H9 (cell line): ENCODE measurements around the gene TBC1D13. TPM values are rescaled to one million over a fixed set of nuclear protein-coding genes. Genes with fewer than 3 reads are reported as not detected.

ENCODE experiments used
- DNase-seq: peaks from one replicate; pipeline ENCODE4 v3.0.0-alpha.2; 2017
- H2AFZ ChIP-seq: one replicate; pipeline ENCODE4 v1.6.1; 2013; ENCODE audit warnings: mild to moderate bottlenecking, low read length, control low read depth, moderate library complexity
- H2AK5ac ChIP-seq: 2 replicates; pipeline ENCODE4 v1.6.1; 2013; ENCODE audit warnings: low read length, control low read depth, mixed read lengths; ENCODE audit not compliant: insufficient read length
- H2BK120ac ChIP-seq: one replicate; pipeline ENCODE4 v1.6.1; 2013; ENCODE audit warnings: low read depth, mild to moderate bottlenecking, low read length, control low read depth, inconsistent platforms; ENCODE audit not compliant: poor library complexity, severe bottlenecking
- H2BK12ac ChIP-seq: 2 replicates; pipeline ENCODE4 v1.6.1; 2013; ENCODE audit warnings: low read length, control low read depth, mixed read lengths, low read depth; ENCODE audit not compliant: insufficient read length
- H2BK15ac ChIP-seq: 2 replicates; pipeline ENCODE4 v1.6.1; 2013; ENCODE audit warnings: low read depth, low read length, control low read depth
- H2BK20ac ChIP-seq: one replicate; pipeline ENCODE4 v1.6.1; 2013; ENCODE audit warnings: low read depth, mild to moderate bottlenecking, low read length, control low read depth, inconsistent platforms; ENCODE audit not compliant: poor library complexity, severe bottlenecking
- H2BK5ac ChIP-seq: 2 replicates; pipeline ENCODE4 v1.6.1; 2013; ENCODE audit warnings: low read length, control low read depth, mixed read lengths; ENCODE audit not compliant: insufficient read length
- H3K14ac ChIP-seq: 2 replicates; pipeline ENCODE4 v1.6.1; 2013; ENCODE audit warnings: low read length, control low read depth; ENCODE audit not compliant: insufficient read depth
- H3K18ac ChIP-seq: 2 replicates; pipeline ENCODE4 v1.6.1; 2013; ENCODE audit warnings: low read depth, mild to moderate bottlenecking, mixed read lengths, low read length, control low read depth; ENCODE audit not compliant: insufficient read length
- H3K23ac ChIP-seq: 2 replicates; pipeline ENCODE4 v1.6.1; 2013; ENCODE audit warnings: low read length, control low read depth, mixed read lengths, low read depth; ENCODE audit not compliant: insufficient read length
- H3K23me2 ChIP-seq: 2 replicates; pipeline ENCODE4 v1.6.1; 2013; ENCODE audit warnings: low read depth, mild to moderate bottlenecking, mixed read lengths, low read length, control low read depth; ENCODE audit not compliant: insufficient read length, poor library complexity, severe bottlenecking
- H3K27ac ChIP-seq: 2 replicates; pipeline ENCODE4 v1.5.1; 2013; ENCODE audit warnings: low read length, control low read depth, mixed read lengths, low read depth; ENCODE audit not compliant: insufficient read length
- H3K27me3 ChIP-seq: 2 replicates; pipeline ENCODE4 v1.6.1; 2013; ENCODE audit warnings: low read length, control low read depth, inconsistent platforms; ENCODE audit not compliant: insufficient read depth
- H3K4ac ChIP-seq: 2 replicates; pipeline ENCODE4 v1.6.1; 2013; ENCODE audit warnings: low read depth, mild to moderate bottlenecking, control low read depth, inconsistent platforms, low read length, moderate library complexity
- H3K4me1 ChIP-seq: 2 replicates; pipeline ENCODE4 v1.6.1; 2013; ENCODE audit warnings: low read length, control low read depth, inconsistent platforms; ENCODE audit not compliant: insufficient read depth
- H3K4me2 ChIP-seq: 2 replicates; pipeline ENCODE4 v1.6.1; 2013; ENCODE audit warnings: low read length, control low read depth, mixed read lengths; ENCODE audit not compliant: insufficient read length, insufficient read depth
- H3K56ac ChIP-seq: 2 replicates; pipeline ENCODE4 v1.6.1; 2013; ENCODE audit warnings: low read depth, mild to moderate bottlenecking, mixed read lengths, low read length, control low read depth; ENCODE audit not compliant: insufficient read length
- H3K79me1 ChIP-seq: 2 replicates; pipeline ENCODE4 v1.6.1; 2013; ENCODE audit warnings: low read depth, mild to moderate bottlenecking, moderate library complexity, low read length, control low read depth, inconsistent platforms; ENCODE audit not compliant: insufficient read depth, poor library complexity, severe bottlenecking
- H3K79me2 ChIP-seq: 2 replicates; pipeline ENCODE4 v1.6.1; 2013; ENCODE audit warnings: low read length, control low read depth, inconsistent platforms; ENCODE audit not compliant: insufficient read depth
- H3K9ac ChIP-seq: 2 replicates; pipeline ENCODE4 v1.6.1; 2013; ENCODE audit warnings: low read length, control low read depth, mixed read lengths; ENCODE audit not compliant: insufficient read length; ENCODE audit errors: extremely low read depth
- H3K9me3 ChIP-seq: one replicate; pipeline ENCODE4 v1.6.1; 2013; ENCODE audit warnings: low read depth, low read length, inconsistent platforms; ENCODE audit not compliant: control insufficient read depth
- H3T11ph ChIP-seq: one replicate; pipeline ENCODE4 v1.6.1; 2013; ENCODE audit warnings: mild to moderate bottlenecking, low read length, control low read depth, inconsistent platforms
- H4K20me1 ChIP-seq: one replicate; pipeline ENCODE4 v1.6.1; 2013; ENCODE audit not compliant: control insufficient read depth, insufficient read length, insufficient read depth
- H4K5ac ChIP-seq: 2 replicates; pipeline ENCODE4 v1.6.1; 2013; ENCODE audit warnings: low read depth, mild to moderate bottlenecking, mixed read lengths, low read length, control low read depth; ENCODE audit not compliant: insufficient read length
- H4K8ac ChIP-seq: replicated peaks from 2 replicates; pipeline ENCODE4 v1.6.1; 2013; ENCODE audit warnings: low read length, control low read depth, mixed read lengths, low read depth; ENCODE audit not compliant: insufficient read length
- H4K91ac ChIP-seq: 2 replicates; pipeline ENCODE4 v1.6.1; 2013; ENCODE audit warnings: low read depth, mild to moderate bottlenecking, moderate library complexity, mixed read lengths, low read length, control low read depth; ENCODE audit not compliant: insufficient read length
- H3K27ac Mint-ChIP-seq, 3 experiments: 2 replicates in 2 of 3; 3 replicates in 1 of 3; pipeline ENCODE4 v1.8.0; 2020 to 2021; ENCODE audit warnings: mixed read lengths in 3 of 3, mild to moderate bottlenecking in 1 of 3, moderate library complexity in 1 of 3
- H3K27me3 Mint-ChIP-seq: 2 replicates; pipeline ENCODE4 v1.8.0; 2021; ENCODE audit warnings: low read depth, mild to moderate bottlenecking, moderate library complexity, mixed read lengths
- H3K36me3 Mint-ChIP-seq, 3 experiments: 2 replicates in 2 of 3; 3 replicates in 1 of 3; pipeline ENCODE4 v1.8.0; 2020 to 2021; ENCODE audit warnings: low read depth in 3 of 3, mixed read lengths in 3 of 3; ENCODE audit not compliant: insufficient read depth in 1 of 3
- H3K4me1 Mint-ChIP-seq, 2 experiments: 2 replicates each; pipeline ENCODE4 v1.8.0; 2020; ENCODE audit warnings: mixed read lengths in 2 of 2
- H3K4me3 Mint-ChIP-seq, 2 experiments: 2 replicates in 1 of 2; 3 replicates in 1 of 2; pipeline ENCODE4 v1.8.0; 2020 to 2021; ENCODE audit warnings: mild to moderate bottlenecking in 2 of 2, mixed read lengths in 2 of 2, moderate library complexity in 1 of 2
- H3K9me3 Mint-ChIP-seq, 2 experiments: 2 replicates in 1 of 2; 3 replicates in 1 of 2; pipeline ENCODE4 v1.8.0; 2020; ENCODE audit warnings: mild to moderate bottlenecking in 2 of 2, mixed read lengths in 2 of 2, moderate library complexity in 1 of 2
- WGBS: extraction: QIAGEN DNeasy Blood & Tissue Kit; methylation state at CpG from one replicate; pipeline ENCODE4 v1.1.7; 2013; ENCODE audit warnings: missing lambda C conversion rate, low lambda C conversion rate, mixed read lengths; ENCODE audit not compliant: insufficient read length; ENCODE audit errors: extremely low coverage; 5-methylcytosine and 5-hydroxymethylcytosine counted together
- total RNA-seq: library from RNA; stranded (reverse); gene quantifications from 2 replicates; pipeline ENCODE4 v1.2.1, GENCODE V29; 2021
- TF ChIP-seq, protein P1 (sequence below): fragments of 200-600 bp; sonication (generic); conservative IDR thresholded peaks from 3 replicates; pipeline ENCODE4 v1.8.0; 2021; ENCODE audit warnings: antibody characterized with exemption, mild to moderate bottlenecking

TBC1D13 gene
- total RNA-seq, 1 experiment from 2014 or later, result 27.3 TPM

GRCh38 chr9:128819716-128820664 lies 32.9 kb downstream of the TBC1D13 start:
- Histone ChIP-seq H3T11ph (no peak overlapping the region), H2AFZ (no peak overlapping the region), H4K20me1 (no peaks in the 10 kb centered on the region), H3K27me3 (no peaks in the 10 kb centered on the region), H4K5ac (no peak overlapping the region), H2BK20ac (no peak overlapping the region), H3K4me1 (no peaks in the 10 kb centered on the region), H3K79me2 (no peaks in the 10 kb centered on the region), H4K8ac (no peak overlapping the region), H2BK15ac (no peak overlapping the region), H3K23ac (no peak overlapping the region), H3K9ac (no peak overlapping the region), H3K4ac (no peak overlapping the region), H3K4me2 (no peak overlapping the region), H2BK5ac (no peak overlapping the region), H3K14ac (no peak overlapping the region), H3K79me1 (no peaks in the 10 kb centered on the region), H2AK5ac (no peak overlapping the region), H3K18ac (no peak overlapping the region), H4K91ac (no peak overlapping the region), H3K56ac (no peak overlapping the region), H3K9me3 (no peaks in the 10 kb centered on the region), H3K23me2 (peaks cover 11% of the 10 kb centered on the region), H2BK12ac (no peak overlapping the region), H3K27ac (no peak overlapping the region), H2BK120ac (no peak overlapping the region)
- H3K27ac Mint-ChIP-seq, result no peak overlapping the region; a peak in 1 of 7 replicates
- peak overlapping the region; percentile 68 to 83; a peak in 3 of 5 replicates for H3K4me3 Mint-ChIP-seq
- no peaks in the 10 kb centered on the region; the same call in none of the 2 replicates for H3K27me3 Mint-ChIP-seq
- WGBS, result no CpG with 5 or more reads among the region's 18 CpGs
- H3K9me3 Mint-ChIP-seq, result no peaks in the 10 kb centered on the region
- peaks cover 14 to 41% (median 37%) of the 10 kb centered on the region in 3 experiments; a peak in 6 of 7 replicates for H3K36me3 Mint-ChIP-seq
- H3K4me1 Mint-ChIP-seq, result peaks cover 11 to 12% of the 10 kb centered on the region in 2 experiments
- no peak for DNase-seq
- TF ChIP-seq, protein P1, sequence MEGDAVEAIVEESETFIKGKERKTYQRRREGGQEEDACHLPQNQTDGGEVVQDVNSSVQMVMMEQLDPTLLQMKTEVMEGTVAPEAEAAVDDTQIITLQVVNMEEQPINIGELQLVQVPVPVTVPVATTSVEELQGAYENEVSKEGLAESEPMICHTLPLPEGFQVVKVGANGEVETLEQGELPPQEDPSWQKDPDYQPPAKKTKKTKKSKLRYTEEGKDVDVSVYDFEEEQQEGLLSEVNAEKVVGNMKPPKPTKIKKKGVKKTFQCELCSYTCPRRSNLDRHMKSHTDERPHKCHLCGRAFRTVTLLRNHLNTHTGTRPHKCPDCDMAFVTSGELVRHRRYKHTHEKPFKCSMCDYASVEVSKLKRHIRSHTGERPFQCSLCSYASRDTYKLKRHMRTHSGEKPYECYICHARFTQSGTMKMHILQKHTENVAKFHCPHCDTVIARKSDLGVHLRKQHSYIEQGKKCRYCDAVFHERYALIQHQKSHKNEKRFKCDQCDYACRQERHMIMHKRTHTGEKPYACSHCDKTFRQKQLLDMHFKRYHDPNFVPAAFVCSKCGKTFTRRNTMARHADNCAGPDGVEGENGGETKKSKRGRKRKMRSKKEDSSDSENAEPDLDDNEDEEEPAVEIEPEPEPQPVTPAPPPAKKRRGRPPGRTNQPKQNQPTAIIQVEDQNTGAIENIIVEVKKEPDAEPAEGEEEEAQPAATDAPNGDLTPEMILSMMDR, result no peak
